Measurements from ENCODE around the gene UCK1. TPM values are rescaled to one million over a fixed set of nuclear protein-coding genes. Genes with fewer than 3 reads are reported as not detected.

The UCK1 gene
- total and polyA plus RNA-seq, 4 experiments from 2014 or later, result 25.8 to 39.7 (median 31.4) TPM

- no peaks in the 10 kb centered on the region for H3K9me3 ChIP-seq (ENCODE audit: control insufficient read depth in 1 of 2, low read length in 2 of 2)
- H3K4me3 ChIP-seq (ENCODE audit: low read length in 2 of 2), result no peak overlapping the region
- Mint-ChIP-seq H3K9me3 (peaks cover 0 to 3% (median 0%) of the 10 kb centered on the region in 8 donors), H3K27me3 (no peaks in the 10 kb centered on the region), H3K36me3 (peaks cover 59 to 85% of the 10 kb centered on the region in 2 donors), H3K4me1 (peaks cover 3 to 9% (median 6%) of the 10 kb centered on the region in 4 donors), H3K27ac (no peak overlapping the region), H3K4me3 (no peak overlapping the region)
- POLR2A ChIA-PET (ENCODE audit: partially characterized antibody), result interaction anchor here (1.3 kb wide), 1 partner anchor 26 kb away, joined by 4 read pairs; no protein-coding TSS in a partner anchor
- H3K27ac ChIP-seq (ENCODE audit: low read depth, low read length), result no peak overlapping the region
- intact Hi-C loops (cut with micrococcal nuclease), result loop anchor here (2.0 kb wide), 1 partner anchor 79 kb away; the partner anchor contains the start of gene PRRC2B
- CTCF ChIA-PET (ENCODE audit: partially characterized antibody), result interaction anchor here (0.9 to 2.1 kb wide), 7 partner anchors 10 to 137 kb away, joined by 3 to 9 read pairs (median 3); no protein-coding TSS in a partner anchor
- no peaks in the 10 kb centered on the region for H3K27me3 ChIP-seq (ENCODE audit: insufficient read depth, low read length)
- DNase-seq, result no peak
- H3K4me1 ChIP-seq (ENCODE audit: insufficient read depth, low read length), result no peaks in the 10 kb centered on the region
- H3K36me3 ChIP-seq (ENCODE audit: insufficient read depth, low read length), result peaks cover 93% of the 10 kb centered on the region
These were observed 57.2 kb downstream of the UCK1 start for GRCh38 chr9:131473891-131474290.

Other genes with a start within 250 kb of the UCK1 start
- not detected for gene PLPP7, start 241.5 kb downstream of the UCK1 start, total RNA-seq
- not detected for gene PLPP7, start 241.5 kb downstream of the UCK1 start, polyA plus RNA-seq
- gene PRRC2B, start 137.2 kb downstream of the UCK1 start, total RNA-seq, result 100 to 1,000 TPM; 335 to 343 TPM
- gene PRRC2B, start 137.2 kb downstream of the UCK1 start, polyA plus RNA-seq, result 10 to 100 TPM in 1 of 2 donors, 1 to 10 TPM in 1; 2.7 to 46.9 TPM
- 10 to 100 TPM; 52.1 to 58.5 TPM for gene POMT1, start 28.3 kb downstream of the UCK1 start, total RNA-seq
- 10 to 100 TPM; 15.6 to 17.4 TPM for gene POMT1, start 28.3 kb downstream of the UCK1 start, polyA plus RNA-seq
- not detected for gene PRRT1B, start 14.3 kb upstream of the UCK1 start, total RNA-seq
- not detected for gene PRRT1B, start 14.3 kb upstream of the UCK1 start, polyA plus RNA-seq
- gene RAPGEF1, start 208.8 kb upstream of the UCK1 start, total RNA-seq, result 100 to 1,000 TPM; 129 to 149 TPM
- 10 to 100 TPM in 1 of 2 donors, 1 to 10 TPM in 1; 1.5 to 23.0 TPM for gene RAPGEF1, start 208.8 kb upstream of the UCK1 start, polyA plus RNA-seq

Measured in CD4-positive, alpha-beta memory T cell (primary cell).